Hypothalamus (tissue), 51 donors: ENCODE results near the gene CER1.
"Not testable (repeated sequence)": the region's sequence is repeated elsewhere in the genome, so short reads cannot be mapped to it uniquely, and the experiment has no call there.

Experiments
- DNase-seq, 51 donors: peaks; one replicate each; lab custom pipeline; 2025; lab: John Stamatoyannopoulos, UW

The CER1 gene

GRCh38 chr9:14719231-14719923, 3.2 kb downstream of the CER1 start:
- no peak for DNase-seq

DNA sequence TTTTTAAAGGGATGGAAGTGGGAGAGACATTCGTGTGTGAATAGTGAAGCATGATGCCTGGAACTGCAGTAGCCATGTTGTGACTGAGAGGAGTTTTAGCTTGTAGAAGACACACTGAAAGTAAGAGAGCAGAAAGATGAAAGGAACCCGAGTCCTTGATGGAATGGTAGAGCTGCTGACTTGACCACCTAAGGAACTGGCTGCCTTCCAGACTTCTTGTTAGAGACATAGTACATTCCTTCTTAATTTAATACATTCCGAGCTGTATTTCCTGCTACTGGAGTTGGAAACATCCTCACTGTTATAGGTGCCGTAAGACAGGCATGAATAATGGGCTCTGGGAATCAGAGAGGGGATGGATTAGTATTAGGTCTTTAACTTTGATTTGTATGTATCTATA, 7.4 kb downstream of the CER1 start:
- DNase-seq: no peak

DNA sequence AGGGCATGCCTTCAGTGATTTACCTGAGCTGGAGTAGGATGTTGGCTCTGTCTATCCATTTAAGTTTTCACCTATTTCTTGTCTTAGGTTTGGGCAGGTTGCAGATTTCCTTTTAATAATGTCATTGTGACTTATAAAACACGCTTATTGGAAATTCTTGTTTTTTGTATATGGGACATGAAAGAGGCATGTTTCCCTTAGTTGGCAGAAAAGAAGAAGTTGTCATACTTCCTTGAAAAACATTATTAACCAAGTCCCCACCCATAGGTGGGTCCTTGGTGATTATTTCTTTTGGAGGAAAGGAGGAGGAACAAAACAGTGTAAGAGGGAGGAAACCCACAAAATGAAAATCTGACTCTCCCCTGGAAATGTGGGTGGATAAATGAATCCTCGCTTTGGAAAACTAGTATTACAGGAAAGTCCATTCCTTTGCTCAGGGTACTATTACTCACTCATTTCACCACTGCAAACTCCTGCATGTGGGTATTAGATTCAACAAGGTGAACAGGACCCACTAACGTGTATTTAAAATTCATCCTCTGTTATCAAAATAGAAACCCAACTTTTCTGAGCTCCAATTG, 9.3 kb downstream of the CER1 start:
- DNase-seq: no peak

GRCh38 chr9:14710804-14711203, 11.7 kb downstream of the CER1 start:
- DNase-seq: no peak

GRCh38 chr9:14706530-14707140, 15.9 kb downstream of the CER1 start:
- no peak for DNase-seq

- DNase-seq: no peak
These were observed 17.5 kb downstream of the CER1 start for GRCh38 chr9:14705079-14705478.

DNA sequence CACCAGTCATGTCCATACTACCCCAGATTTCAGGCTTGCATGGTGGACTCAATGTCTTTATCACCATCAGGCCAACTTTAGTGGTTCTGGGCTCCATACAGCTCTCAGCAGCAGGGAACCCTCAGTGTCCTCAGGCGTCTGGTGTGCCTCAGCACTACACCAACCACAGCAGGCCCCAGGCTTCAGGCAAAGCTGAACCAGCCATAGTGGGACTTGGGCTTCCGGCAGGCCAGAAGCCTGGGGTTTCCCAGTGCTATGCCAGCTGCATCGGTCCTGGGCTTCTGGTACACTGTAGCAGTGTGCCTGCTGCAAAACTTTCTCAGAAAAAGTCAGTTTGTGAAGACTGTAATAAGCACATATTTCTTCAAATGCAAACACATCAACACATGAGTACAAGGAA, 18.3 kb downstream of the CER1 start:
- DNase-seq: no peak

- no peak for DNase-seq
These were observed 20.3 kb downstream of the CER1 start for GRCh38 chr9:14702200-14702720.

DNA sequence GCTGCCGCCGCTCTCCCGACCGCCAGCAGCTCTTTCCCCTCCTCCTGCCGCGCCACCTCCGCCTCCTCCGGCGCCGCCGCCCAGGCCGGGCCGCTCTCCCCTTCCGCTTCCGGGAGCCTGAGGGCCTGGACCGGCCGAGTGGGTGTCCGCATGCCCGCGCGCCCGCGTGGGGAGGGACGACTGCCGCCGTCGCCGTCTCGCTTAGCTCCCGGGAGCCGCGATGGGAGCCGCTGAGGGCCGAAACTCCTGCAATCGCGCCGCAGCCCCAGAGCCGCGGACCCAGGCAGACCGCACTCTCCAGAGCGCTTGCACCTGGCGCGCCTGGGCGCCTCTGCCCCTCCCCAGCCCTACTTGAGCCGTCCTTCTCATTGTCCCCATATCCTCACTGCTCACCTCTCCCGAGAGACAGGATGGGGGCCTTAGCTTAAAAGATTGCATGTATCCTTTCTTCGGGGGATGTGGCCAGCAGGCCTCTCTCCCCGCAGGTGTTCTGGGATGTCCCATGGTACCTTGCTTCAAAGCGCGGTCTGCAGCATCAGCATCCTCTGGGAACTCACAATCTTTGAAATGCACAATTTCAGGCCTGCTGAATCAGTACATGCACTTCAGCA, 29.2 kb downstream of the CER1 start, which contains the start of gene ZDHHC21:
Gene ZDHHC21 (minus strand): TSS at position 182 of the 611 bp plus-strand sequence. CDS start 19,092 bp downstream, outside the sequence.
- peak in 50 of 51 donors; percentile 14 to 82 (median 60) for DNase-seq

DNA sequence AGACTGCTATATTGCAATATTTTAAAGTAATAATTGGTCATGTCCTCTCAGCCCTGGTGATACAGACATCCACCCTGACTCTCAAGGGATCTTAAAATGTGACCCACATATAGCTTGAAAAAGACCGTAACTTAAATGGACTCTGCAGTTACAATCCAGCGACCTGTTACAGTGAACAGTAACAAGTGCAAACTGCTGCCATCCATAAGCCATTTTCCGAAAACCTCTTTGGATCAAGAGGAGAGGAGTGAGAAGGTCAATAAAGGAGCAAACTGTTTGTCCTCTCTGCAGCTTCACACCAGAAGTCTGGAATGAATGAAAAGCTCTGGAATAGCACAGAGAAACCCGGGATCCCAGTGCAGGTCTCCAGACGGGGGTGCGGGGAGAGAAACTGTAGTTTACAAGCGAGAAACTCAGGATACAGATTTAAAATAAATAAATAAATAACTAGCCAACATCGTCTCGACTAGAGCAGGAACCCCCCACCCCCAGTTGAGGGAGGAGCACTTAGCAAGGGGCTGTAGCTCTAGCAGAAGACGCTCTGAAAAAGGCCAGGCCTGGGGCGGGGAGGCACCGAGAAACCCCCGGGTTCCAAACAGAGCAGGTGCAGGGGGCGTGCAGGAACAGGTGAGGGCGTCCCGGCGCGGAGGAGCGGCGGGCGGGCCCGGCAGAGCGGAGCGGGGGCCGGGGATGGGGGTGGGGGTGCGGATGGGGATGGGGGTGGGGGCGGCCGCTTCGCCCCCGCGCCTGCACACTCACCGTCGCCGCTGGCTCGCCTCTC, 29.9 kb downstream of the CER1 start:
- peak in 27 of 51 donors; percentile 8 to 61 (median 29) for DNase-seq

GRCh38 chr9:14690948-14691730, 31.4 kb downstream of the CER1 start:
- peak in 1 of 51 donors; percentile 8 for DNase-seq

- no peak for DNase-seq
These were observed 35.4 kb downstream of the CER1 start for GRCh38 chr9:14687042-14687719.

DNA sequence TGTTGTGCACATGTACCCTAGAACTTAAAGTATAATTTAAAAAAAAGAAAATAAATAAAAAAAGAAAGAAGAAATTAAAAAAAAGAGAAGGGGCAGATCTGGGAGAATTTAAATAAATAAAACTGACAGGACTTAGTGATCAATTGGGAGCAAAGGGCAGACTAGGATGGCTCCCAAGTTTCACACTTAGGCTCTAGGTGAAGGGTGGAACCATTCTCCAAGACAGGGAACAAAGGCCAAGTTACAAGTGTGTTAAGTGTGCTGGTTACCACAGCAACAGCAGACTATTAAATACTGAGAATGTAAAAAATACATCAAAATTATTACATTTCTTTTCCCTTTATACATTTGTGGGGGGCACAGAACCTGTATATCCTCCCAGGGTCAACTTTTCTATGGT, 36.4 kb downstream of the CER1 start:
- DNase-seq: no peak

GRCh38 chr9:14682616-14683015, 39.9 kb downstream of the CER1 start:
- not testable (repeated sequence) for DNase-seq

DNA sequence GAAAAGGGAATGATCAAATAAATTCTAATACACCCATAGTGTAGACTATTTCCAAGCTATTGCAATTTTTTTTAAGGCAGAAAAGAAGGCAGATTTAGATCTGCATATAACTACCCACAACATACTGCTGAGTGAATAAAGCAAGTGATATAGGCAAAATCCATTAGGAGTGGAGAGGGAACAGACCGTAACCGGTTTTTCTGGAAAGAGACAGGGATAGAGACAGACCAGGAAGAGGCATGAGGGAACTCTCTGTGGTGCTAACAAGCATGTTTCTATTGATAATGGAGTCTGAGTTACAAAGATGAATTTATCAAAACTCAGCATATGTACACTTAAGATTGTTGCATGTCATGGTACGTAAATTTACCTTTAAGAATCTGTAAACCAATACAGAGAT, 43.8 kb downstream of the CER1 start:
- DNase-seq: no peak

GRCh38 chr9:14677872-14678271, 44.7 kb downstream of the CER1 start:
- no peak for DNase-seq

- DNase-seq: no peak
These were observed 45.1 kb downstream of the CER1 start for GRCh38 chr9:14677396-14677795.

DNA sequence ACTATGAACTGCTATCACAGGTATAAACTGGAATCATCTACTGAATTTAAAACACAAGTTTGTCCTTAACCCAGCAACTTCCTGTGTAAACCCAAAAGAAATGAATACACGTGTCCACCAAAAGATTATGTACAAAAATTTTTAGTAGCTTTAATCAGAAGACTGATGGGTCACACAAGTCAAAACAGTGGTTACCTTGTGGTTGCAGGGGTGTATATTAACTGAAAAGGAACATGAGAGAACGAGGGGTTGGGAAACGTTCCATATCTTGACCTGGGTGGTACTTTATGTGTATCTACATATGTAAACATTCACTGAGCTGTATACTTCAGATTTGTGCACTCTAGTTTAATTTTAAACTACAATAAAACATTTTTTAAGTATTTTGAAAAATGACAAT, 47.9 kb downstream of the CER1 start:
- DNase-seq: no peak

DNA sequence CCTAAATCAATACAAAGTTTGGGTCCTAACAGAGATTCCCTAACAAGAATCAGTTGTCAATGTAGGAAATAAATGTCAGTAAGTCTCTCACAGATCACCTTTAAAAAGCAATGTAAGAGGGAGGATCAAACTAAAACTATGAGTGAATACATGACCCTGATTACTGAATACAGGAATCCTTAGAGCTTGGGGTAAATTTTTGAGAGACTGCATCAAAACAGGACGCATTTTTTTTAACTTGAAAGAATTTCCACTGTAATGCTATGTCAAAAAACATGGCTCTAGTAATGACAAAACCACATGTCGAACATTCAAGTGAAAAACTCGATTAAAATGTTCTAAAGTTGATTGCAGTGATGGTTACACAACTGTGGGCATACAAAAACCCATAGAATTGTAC, 51.2 kb downstream of the CER1 start:
- no peak for DNase-seq
